BLaER1 (cell line): ENCODE results near the gene SCT.

Experiments used
- H3K27ac ChIP-seq: shearing (Covaris generic); formaldehyde crosslinking; 2 replicates; pipeline ENCODE4 v1.8.1; 2022
- H3K27me3 ChIP-seq: shearing (Covaris generic); formaldehyde crosslinking; 2 replicates; pipeline ENCODE4 v1.8.1; 2022
- H3K36me3 ChIP-seq: shearing (Covaris generic); formaldehyde crosslinking; 2 replicates; pipeline ENCODE4 v1.8.1; 2022
- H3K4me1 ChIP-seq: shearing (Covaris generic); formaldehyde crosslinking; 2 replicates; pipeline ENCODE4 v1.8.1; 2022
- H3K4me2 ChIP-seq: shearing (Covaris generic); formaldehyde crosslinking; 2 replicates; pipeline ENCODE4 v1.8.1; 2022
- H3K4me3 ChIP-seq: shearing (Covaris generic); formaldehyde crosslinking; 2 replicates; pipeline ENCODE4 v1.8.1; 2022
- H3K9ac ChIP-seq: shearing (Covaris generic); formaldehyde crosslinking; 2 replicates; pipeline ENCODE4 v1.8.1; 2022
- H3K9me3 ChIP-seq: shearing (Covaris generic); formaldehyde crosslinking; 2 replicates; pipeline ENCODE4 v1.8.1; 2022
- H4K20me1 ChIP-seq: shearing (Covaris generic); formaldehyde crosslinking; 2 replicates; pipeline ENCODE4 v1.8.1; 2022
- Cebpa-rat ChIP-seq: shearing (Covaris generic); IDR thresholded peaks from 2 replicates; pipeline ENCODE4 v1.8.1; 2022

The SCT gene

GRCh38 chr11:589798-590197, 37.2 kb downstream of the SCT start:
- peaks cover 99% of the 10 kb centered on the region for H4K20me1 ChIP-seq
- TF ChIP-seq Cebpa-rat: no peak
- no peaks in the 10 kb centered on the region for H3K4me1 ChIP-seq
- H3K27ac ChIP-seq: no peak overlapping the region
- H3K9ac ChIP-seq: no peak overlapping the region
- H3K36me3 ChIP-seq: peaks cover 99% of the 10 kb centered on the region
- H3K9me3 ChIP-seq: no peaks in the 10 kb centered on the region
- no peak overlapping the region for H3K4me2 ChIP-seq
- no peak overlapping the region for H3K4me3 ChIP-seq
- H3K27me3 ChIP-seq: no peaks in the 10 kb centered on the region

GRCh38 chr11:587978-588380, 39.0 kb downstream of the SCT start:
- no peak for TF ChIP-seq Cebpa-rat
- H3K9me3 ChIP-seq: no peaks in the 10 kb centered on the region
- no peaks in the 10 kb centered on the region for H3K4me1 ChIP-seq
- no peak overlapping the region for H3K4me2 ChIP-seq
- H3K4me3 ChIP-seq: no peak overlapping the region
- H3K27ac ChIP-seq: no peak overlapping the region
- peaks cover 99% of the 10 kb centered on the region for H4K20me1 ChIP-seq
- no peak overlapping the region for H3K9ac ChIP-seq
- peaks cover 99% of the 10 kb centered on the region for H3K36me3 ChIP-seq
- no peaks in the 10 kb centered on the region for H3K27me3 ChIP-seq

- Histone ChIP-seq H3K27me3 (no peaks in the 10 kb centered on the region), H3K9ac (no peak overlapping the region), H3K27ac (no peak overlapping the region), H3K4me1 (no peaks in the 10 kb centered on the region), H3K36me3 (peaks cover 99% of the 10 kb centered on the region), H4K20me1 (peaks cover 99% of the 10 kb centered on the region), H3K9me3 (no peaks in the 10 kb centered on the region), H3K4me2 (no peak overlapping the region), H3K4me3 (no peak overlapping the region)
- no peak for TF ChIP-seq Cebpa-rat
These were observed 39.4 kb downstream of the SCT start for GRCh38 chr11:587546-587945.

- no peak for TF ChIP-seq Cebpa-rat
- H3K4me3 ChIP-seq: no peak overlapping the region
- H3K4me2 ChIP-seq: no peak overlapping the region
- no peaks in the 10 kb centered on the region for H3K9me3 ChIP-seq
- peaks cover 100% of the 10 kb centered on the region for H4K20me1 ChIP-seq
- H3K27ac ChIP-seq: no peak overlapping the region
- H3K4me1 ChIP-seq: no peaks in the 10 kb centered on the region
- H3K36me3 ChIP-seq: peaks cover 100% of the 10 kb centered on the region
- H3K27me3 ChIP-seq: no peaks in the 10 kb centered on the region
- no peak overlapping the region for H3K9ac ChIP-seq
These were observed 40.3 kb downstream of the SCT start for GRCh38 chr11:586376-587316.

- Histone ChIP-seq H3K4me2 (no peak overlapping the region), H3K4me1 (peaks cover 12% of the 10 kb centered on the region), H3K9ac (no peak overlapping the region), H3K9me3 (no peaks in the 10 kb centered on the region), H3K4me3 (no peak overlapping the region), H3K27me3 (no peaks in the 10 kb centered on the region), H3K27ac (no peak overlapping the region), H3K36me3 (peaks cover 99% of the 10 kb centered on the region), H4K20me1 (peaks cover 100% of the 10 kb centered on the region)
- TF ChIP-seq Cebpa-rat: no peak
These were observed 42.7 kb downstream of the SCT start for GRCh38 chr11:584287-584686.

- H4K20me1 ChIP-seq: peaks cover 100% of the 10 kb centered on the region
- no peak overlapping the region for H3K4me3 ChIP-seq
- H3K27me3 ChIP-seq: no peaks in the 10 kb centered on the region
- no peak overlapping the region for H3K4me2 ChIP-seq
- H3K9me3 ChIP-seq: no peaks in the 10 kb centered on the region
- no peak overlapping the region for H3K9ac ChIP-seq
- TF ChIP-seq Cebpa-rat: no peak
- peaks cover 33% of the 10 kb centered on the region for H3K4me1 ChIP-seq
- no peak overlapping the region for H3K27ac ChIP-seq
- H3K36me3 ChIP-seq: peaks cover 85% of the 10 kb centered on the region
These were observed 45.2 kb downstream of the SCT start for GRCh38 chr11:581752-582151.

- H3K4me1 ChIP-seq: peaks cover 33% of the 10 kb centered on the region
- no peak for TF ChIP-seq Cebpa-rat
- H3K9ac ChIP-seq: no peak overlapping the region
- no peaks in the 10 kb centered on the region for H3K9me3 ChIP-seq
- no peak overlapping the region for H3K4me3 ChIP-seq
- no peak overlapping the region for H3K27ac ChIP-seq
- H3K27me3 ChIP-seq: no peaks in the 10 kb centered on the region
- H4K20me1 ChIP-seq: peaks cover 100% of the 10 kb centered on the region
- no peak overlapping the region for H3K4me2 ChIP-seq
- H3K36me3 ChIP-seq: peaks cover 80% of the 10 kb centered on the region
These were observed 45.6 kb downstream of the SCT start for GRCh38 chr11:581342-581741.

GRCh38 chr11:579830-580601, 47.0 kb downstream of the SCT start:
- peaks cover 67% of the 10 kb centered on the region for H3K36me3 ChIP-seq
- H3K27me3 ChIP-seq: peaks cover 6% of the 10 kb centered on the region; the same call in 1 of the 2 replicates
- no peak overlapping the region for H3K4me2 ChIP-seq
- no peak overlapping the region for H3K27ac ChIP-seq
- peaks cover 39% of the 10 kb centered on the region for H3K4me1 ChIP-seq
- H4K20me1 ChIP-seq: peaks cover 91% of the 10 kb centered on the region
- H3K9ac ChIP-seq: peak overlapping the region; percentile 34; the same call in 1 of the 2 replicates
- TF ChIP-seq Cebpa-rat: no peak
- H3K4me3 ChIP-seq: no peak overlapping the region
- no peaks in the 10 kb centered on the region for H3K9me3 ChIP-seq

GRCh38 chr11:578276-579035, 48.5 kb downstream of the SCT start:
- Histone ChIP-seq H3K27me3 (peaks cover 16% of the 10 kb centered on the region), H4K20me1 (peaks cover 77% of the 10 kb centered on the region), H3K4me1 (peaks cover 52% of the 10 kb centered on the region), H3K9ac (peak overlapping the region; percentile 100), H3K27ac (no peak overlapping the region), H3K9me3 (no peaks in the 10 kb centered on the region), H3K4me3 (peak overlapping the region; percentile 86), H3K4me2 (peak overlapping the region; percentile 100), H3K36me3 (peaks cover 52% of the 10 kb centered on the region)
- no peak for TF ChIP-seq Cebpa-rat
